Measurements from ENCODE around the gene PHACTR4. TPM values are rescaled to one million over a fixed set of nuclear protein-coding genes. Genes with fewer than 3 reads are reported as not detected.
A peak's percentile ranks its signal among the peaks of the same experiment; 100 is the strongest.

Gene PHACTR4
- total and polyA plus RNA-seq, 9 of the 15 experiments (the other 6 are each of a cell fraction or from before 2014, with no cell fraction given), result 6.4 to 43.6 (median 14.2) TPM

- no peak for TF ChIP-seq MYNN (IDR thresholded peaks at IDR 0.05)
- TF ChIP-seq MYNN (CRISPR knock-in tag; IDR thresholded peaks at IDR 0.05), result no peak
- no peak for TF ChIP-seq HDAC6 (IDR thresholded peaks at IDR 0.05; ENCODE audit: low read depth, low read length)
- peak; percentile 94 for TF ChIP-seq CHD1 (IDR thresholded peaks at IDR 0.05; ENCODE audit: low read length)
- TF ChIP-seq GTF3C2 (IDR thresholded peaks at IDR 0.05; ENCODE audit: borderline replicate concordance, extremely low read depth, insufficient read length), result no peak
- peak; percentile 98 for TF ChIP-seq HNRNPUL1 (IDR thresholded peaks at IDR 0.05; ENCODE audit: low read length)
- TF ChIP-seq THAP7 (CRISPR knock-in tag; IDR thresholded peaks at IDR 0.05), result no peak
- TF ChIP-seq, protein P1, sequence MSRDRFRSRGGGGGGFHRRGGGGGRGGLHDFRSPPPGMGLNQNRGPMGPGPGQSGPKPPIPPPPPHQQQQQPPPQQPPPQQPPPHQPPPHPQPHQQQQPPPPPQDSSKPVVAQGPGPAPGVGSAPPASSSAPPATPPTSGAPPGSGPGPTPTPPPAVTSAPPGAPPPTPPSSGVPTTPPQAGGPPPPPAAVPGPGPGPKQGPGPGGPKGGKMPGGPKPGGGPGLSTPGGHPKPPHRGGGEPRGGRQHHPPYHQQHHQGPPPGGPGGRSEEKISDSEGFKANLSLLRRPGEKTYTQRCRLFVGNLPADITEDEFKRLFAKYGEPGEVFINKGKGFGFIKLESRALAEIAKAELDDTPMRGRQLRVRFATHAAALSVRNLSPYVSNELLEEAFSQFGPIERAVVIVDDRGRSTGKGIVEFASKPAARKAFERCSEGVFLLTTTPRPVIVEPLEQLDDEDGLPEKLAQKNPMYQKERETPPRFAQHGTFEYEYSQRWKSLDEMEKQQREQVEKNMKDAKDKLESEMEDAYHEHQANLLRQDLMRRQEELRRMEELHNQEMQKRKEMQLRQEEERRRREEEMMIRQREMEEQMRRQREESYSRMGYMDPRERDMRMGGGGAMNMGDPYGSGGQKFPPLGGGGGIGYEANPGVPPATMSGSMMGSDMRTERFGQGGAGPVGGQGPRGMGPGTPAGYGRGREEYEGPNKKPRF (IDR thresholded peaks at IDR 0.05; ENCODE audit: low read depth, low read length), result no peak
- TF ChIP-seq ZNF384 (IDR thresholded peaks at IDR 0.05; ENCODE audit: low read depth, low read length), result peak; percentile 16; the same call in 1 of the 2 replicates
- TF ChIP-seq SP1 (CRISPR knock-in tag; IDR thresholded peaks at IDR 0.05), result peak; percentile 41; the same call in 1 of the 2 replicates
- TF ChIP-seq ETV1 (tag; conservative IDR thresholded peaks at IDR 0.05; ENCODE audit: low read depth), result no peak
- TF ChIP-seq STAT6 (CRISPR knock-in tag; IDR thresholded peaks at IDR 0.05), result no peak
- no peak for TF ChIP-seq NCOA4 (IDR thresholded peaks at IDR 0.05; ENCODE audit: partially characterized antibody)
- TF ChIP-seq ZNF146 (CRISPR knock-in tag; IDR thresholded peaks at IDR 0.05; ENCODE audit: unreplicated experiment), result no peak
- no peak for TF ChIP-seq DMBX1 (CRISPR knock-in tag; IDR thresholded peaks at IDR 0.05; ENCODE audit: borderline replicate concordance)
- TF ChIP-seq, protein P2, sequence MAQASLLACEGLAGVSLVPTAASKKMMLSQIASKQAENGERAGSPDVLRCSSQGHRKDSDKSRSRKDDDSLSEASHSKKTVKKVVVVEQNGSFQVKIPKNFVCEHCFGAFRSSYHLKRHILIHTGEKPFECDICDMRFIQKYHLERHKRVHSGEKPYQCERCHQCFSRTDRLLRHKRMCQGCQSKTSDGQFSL (CRISPR knock-in tag; IDR thresholded peaks at IDR 0.05), result no peak
- TF ChIP-seq, protein P2 (tag; IDR thresholded peaks at IDR 0.05), result no peak
These were observed 137.7 kb downstream of the PHACTR4 start (continued) for GRCh38 chr1:28507247-28507645.

All from K562 (cell line).